Measurements from ENCODE around the gene TMEM236.

GRCh38 chr10:17734432-17735080 lies 17.4 kb upstream of the TMEM236 start:
- TF ChIP-seq CTCF (IDR thresholded peaks at IDR 0.05) (no peak), POLR2A (IDR thresholded peaks at IDR 0.05) (no peak), EP300 (IDR thresholded peaks at IDR 0.05) (no peak)
